Measurements from ENCODE around the gene LRRTM2. TPM values are rescaled to one million over a fixed set of nuclear protein-coding genes. Genes with fewer than 3 reads are reported as not detected.

LRRTM2 gene
- polyA plus RNA-seq, 2 of the 4 experiments (the other 2 are of a cell fraction): not detected

- TF ChIP-seq MAX (IDR thresholded peaks at IDR 0.05) (no peak), ZNF302 (CRISPR knock-in tag; IDR thresholded peaks at IDR 0.05) (no peak), ATOH8 (CRISPR knock-in tag; IDR thresholded peaks at IDR 0.05; ENCODE audit: low read depth) (no peak)
Observed at GRCh38 chr5:138910546-138911185, 35.5 kb upstream of the LRRTM2 start (continued).

- Histone ChIP-seq H3K4me2 (no peak overlapping the region), H3K9me3 (no peaks in the 10 kb centered on the region), H3K4me1 (peaks cover 13% of the 10 kb centered on the region), H3K27ac (no peak overlapping the region), H3K4me3 (no peak overlapping the region)
- DNase-seq (ENCODE audit: low read depth in 1 of 2, low spot score in 1 of 2) (no peak), FAIRE-seq (no peak), ATAC-seq (no peak)
- ChIA-PET POLR2A (no interaction called here), CTCF (interaction anchor here (1.0 to 1.6 kb wide), 3 partner anchors 22 to 65 kb away, joined by 3 to 7 read pairs (median 3); no protein-coding TSS in a partner anchor)
- WGBS (ENCODE audit: missing lambda C conversion rate): 93% methylated on average over 2 of the region's 2 CpGs
- TF ChIP-seq EP300 (IDR thresholded peaks at IDR 0.05) (no peak), KDM1A (IDR thresholded peaks at IDR 0.05; ENCODE audit: low read depth) (no peak), HOXA7 (CRISPR knock-in tag; IDR thresholded peaks at IDR 0.05) (no peak), NPAS2 (CRISPR knock-in tag; IDR thresholded peaks at IDR 0.05; ENCODE audit: borderline replicate concordance) (no peak), ZNF302 (CRISPR knock-in tag; IDR thresholded peaks at IDR 0.05) (no peak), PHF8 (IDR thresholded peaks at IDR 0.05; ENCODE audit: borderline replicate concordance, low read depth) (no peak), MYC (IDR thresholded peaks at IDR 0.05; ENCODE audit: borderline replicate concordance, low read length) (no peak), BCL3 (IDR thresholded peaks at IDR 0.05) (no peak), JUNB (IDR thresholded peaks at IDR 0.05) (no peak), GATA3 (IDR thresholded peaks at IDR 0.05; ENCODE audit: borderline replicate concordance) (no peak)
Observed at GRCh38 chr5:138909734-138910133, 34.6 kb upstream of the LRRTM2 start.

GRCh38 chr5:138905541-138905940, 30.4 kb upstream of the LRRTM2 start:
- Histone ChIP-seq H3K27ac (no peak overlapping the region), H3K4me3 (no peak overlapping the region), H3K4me2 (peak overlapping the region; percentile 44; the same call in 2 of the 3 replicates), H3K9me3 (no peaks in the 10 kb centered on the region), H3K4me1 (peaks cover 29% of the 10 kb centered on the region)
- POLR2A ChIA-PET: no interaction called here
- ATAC-seq (peak; percentile 83 to 86), FAIRE-seq (no peak), DNase-seq (ENCODE audit: low read depth in 1 of 2, low spot score in 1 of 2) (peak in 1 of 2 experiments; percentile 53)
- no peak for TF ChIP-seq RARB (CRISPR knock-in tag; IDR thresholded peaks at IDR 0.05)
- peak; percentile 4 for TF ChIP-seq MAFK (IDR thresholded peaks at IDR 0.05; ENCODE audit: partially characterized antibody)
- no peak for TF ChIP-seq CEBPB (IDR thresholded peaks at IDR 0.05)
- no peak for TF ChIP-seq FOSL2 (IDR thresholded peaks at IDR 0.05)
- peak; percentile 32; the same call in 1 of the 2 replicates for TF ChIP-seq FOSL2 (CRISPR knock-in tag; IDR thresholded peaks at IDR 0.05)
- CTCF ChIA-PET: interaction anchor here (1.7 kb wide), 1 partner anchor 10 kb away, joined by 3 read pairs; no protein-coding TSS in a partner anchor
- WGBS (ENCODE audit: missing lambda C conversion rate): 11% methylated on average over 1 of the region's 1 CpG

- FAIRE-seq: no peak
- TF ChIP-seq ZC3H11A (IDR thresholded peaks at IDR 0.05) (no peak), KDM1A (IDR thresholded peaks at IDR 0.05; ENCODE audit: low read depth) (no peak), GATA3 (IDR thresholded peaks at IDR 0.05; ENCODE audit: borderline replicate concordance) (no peak), PHF8 (IDR thresholded peaks at IDR 0.05; ENCODE audit: borderline replicate concordance, low read depth) (no peak), E2F6 (IDR thresholded peaks at IDR 0.05; ENCODE audit: borderline replicate concordance, low read depth) (no peak), ESRRA (IDR thresholded peaks at IDR 0.05; ENCODE audit: borderline replicate concordance, low read length) (no peak), ZSCAN20 (CRISPR knock-in tag; IDR thresholded peaks at IDR 0.05) (no peak), NFE2L2 (conservative IDR thresholded peaks at IDR 0.05; ENCODE audit: low read length) (no peak), CHD4 (IDR thresholded peaks at IDR 0.05; ENCODE audit: borderline replicate concordance) (no peak), ELK1 (IDR thresholded peaks at IDR 0.05; ENCODE audit: low read depth, low read length) (no peak), NR3C1 (IDR thresholded peaks at IDR 0.05) (no peak)
Observed at GRCh38 chr5:138903130-138903775, 28.1 kb upstream of the LRRTM2 start.

More at GRCh38 chr5:138903130-138903775, 28.1 kb upstream of the LRRTM2 start:
- no peaks in the 10 kb centered on the region for H3K9me3 ChIP-seq
- ChIA-PET CTCF (interaction anchor here (0.9 kb wide), 1 partner anchor 128 kb away, joined by 3 read pairs; no protein-coding TSS in a partner anchor), POLR2A (no interaction called here)
- DNase-seq (ENCODE audit: low read depth in 1 of 2, low spot score in 1 of 2) (no peak), ATAC-seq (no peak)
- WGBS (ENCODE audit: missing lambda C conversion rate): 74% methylated on average over 10 of the region's 10 CpGs
- H3K4me3 ChIP-seq: no peak overlapping the region
- no peak overlapping the region for H3K4me2 ChIP-seq
- no peak overlapping the region for H3K27ac ChIP-seq
- H3K4me1 ChIP-seq: peaks cover 34% of the 10 kb centered on the region
